Measurements from ENCODE around the gene ZBTB32.

Gene ZBTB32

DNA sequence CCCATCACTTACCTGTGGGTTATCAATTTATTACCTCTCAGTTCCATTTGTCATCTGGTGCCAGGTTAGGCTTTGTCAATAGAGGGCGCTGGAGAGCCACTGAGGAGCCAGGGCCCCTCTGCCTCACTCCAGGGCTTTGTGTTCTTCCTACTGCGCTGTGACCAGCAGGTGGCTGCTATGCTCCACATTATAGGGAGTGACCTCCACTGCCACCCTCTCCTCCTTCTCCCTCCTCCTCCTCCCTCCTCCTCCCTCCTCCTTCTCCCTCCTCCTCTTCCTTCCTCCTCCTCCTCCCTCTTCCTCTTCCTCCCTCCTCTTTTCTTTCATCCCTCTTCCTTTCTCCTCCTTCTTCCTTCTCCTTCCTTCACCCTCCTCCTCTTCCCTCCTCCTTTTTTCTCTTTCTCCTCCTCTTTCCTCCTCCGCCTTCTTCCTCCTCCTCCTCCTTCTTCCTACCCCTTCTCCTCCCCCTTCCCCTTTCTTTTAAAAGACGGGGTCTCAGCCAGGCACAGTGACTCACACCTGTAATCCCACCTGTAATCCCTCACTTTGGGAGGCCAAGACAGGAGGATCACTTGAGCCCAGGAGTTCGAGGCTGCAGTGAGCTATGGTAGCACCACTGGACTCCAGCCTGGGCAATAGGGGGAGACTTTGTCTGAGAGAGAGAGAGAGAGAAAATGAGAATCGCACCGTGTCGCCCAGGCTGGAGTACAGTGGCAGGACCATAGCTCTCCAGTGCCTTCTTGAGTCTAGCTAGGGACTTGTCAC, 10.3 kb upstream of the ZBTB32 start:
- H3K4me1 ChIP-seq (ENCODE audit: control extremely low read depth in 1 of 4, control insufficient read depth in 4 of 4, insufficient read depth in 4 of 4, low read length in 3 of 4): no peaks in the 10 kb centered on the region
- no peaks in the 10 kb centered on the region for H3K36me3 ChIP-seq (ENCODE audit: control insufficient read depth in 4 of 4, insufficient read depth in 4 of 4, low read length in 3 of 4)
- peak; percentile 87 to 92 (median 91) for DNase-seq
- H3K4me3 ChIP-seq (ENCODE audit: control insufficient read depth in 1 of 7, extremely low read depth in 1 of 7, insufficient read depth in 4 of 7, low read depth in 2 of 7, low read length in 6 of 7): no peak overlapping the region
- CTCF ChIA-PET: interaction anchor here (0.7 to 5.3 kb wide), 10 partner anchors 8 to 147 kb away, joined by 3 to 43 read pairs (median 5); partner anchors contain the start of genes LIN37 and ZBTB32
- no peaks in the 10 kb centered on the region for H3K9me3 ChIP-seq (ENCODE audit: control extremely low read depth in 1 of 5, control insufficient read depth in 4 of 5, insufficient read depth in 2 of 5, low read depth in 1 of 5, low read length in 4 of 5)
- H3K27me3 ChIP-seq (replicated peaks in 2 of 5; ENCODE audit: control insufficient read depth in 4 of 5, insufficient read depth in 5 of 5, low read length in 4 of 5): peaks cover 0 to 4% (median 0%) of the 10 kb centered on the region in 5 experiments
- 29% methylated on average over 3 of the region's 8 CpGs for WGBS (ENCODE audit: insufficient coverage)
- H3K27ac ChIP-seq (ENCODE audit: insufficient read depth in 1 of 2, low read depth in 1 of 2, low read length in 2 of 2, poor library complexity in 1 of 2, severe bottlenecking in 2 of 2): no peak overlapping the region
- POLR2A ChIA-PET: no interaction called here

DNA sequence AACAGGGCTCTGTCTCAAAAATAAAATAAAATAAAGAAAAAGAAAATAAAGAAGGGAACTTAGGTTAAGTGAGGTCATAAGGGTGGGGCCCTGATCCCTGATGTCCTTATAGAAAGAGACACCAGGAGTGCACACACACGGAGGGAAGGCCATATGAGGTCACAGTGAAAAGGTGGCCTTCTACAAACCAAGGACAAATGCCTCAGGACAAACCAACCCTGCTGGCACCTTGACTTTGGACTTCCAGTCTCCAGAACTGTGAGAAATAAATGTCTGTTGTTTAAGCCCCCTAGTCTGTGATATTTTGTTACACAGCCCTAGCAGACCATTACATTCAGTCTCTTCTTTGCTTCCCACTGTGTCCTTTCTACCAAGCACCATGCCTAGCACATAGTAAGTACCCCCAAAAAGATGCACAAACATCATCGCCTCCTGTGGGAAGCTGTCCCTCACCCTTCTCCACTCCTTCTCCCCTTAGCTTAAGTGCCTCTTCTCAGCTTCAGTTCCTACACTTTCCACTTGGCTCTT, 8.4 kb upstream of the ZBTB32 start:
- 90% methylated on average over 1 of the region's 2 CpGs for WGBS (ENCODE audit: insufficient coverage)
- ChIA-PET CTCF (interaction anchor here (1.8 to 5.3 kb wide), 2 partner anchors 16 to 124 kb away, joined by 10 to 43 read pairs; no protein-coding TSS in a partner anchor), POLR2A (interaction anchor here (0.6 kb wide), 1 partner anchor 235 kb away, joined by 3 read pairs; no protein-coding TSS in a partner anchor)
- H3K27ac ChIP-seq (ENCODE audit: insufficient read depth in 1 of 2, low read depth in 1 of 2, low read length in 2 of 2, poor library complexity in 1 of 2, severe bottlenecking in 2 of 2): no peak overlapping the region
- DNase-seq: no peak
- no peaks in the 10 kb centered on the region for H3K4me1 ChIP-seq (ENCODE audit: control extremely low read depth in 1 of 4, control insufficient read depth in 4 of 4, insufficient read depth in 4 of 4, low read length in 3 of 4)
- no peak overlapping the region for H3K4me3 ChIP-seq (ENCODE audit: control insufficient read depth in 1 of 7, extremely low read depth in 1 of 7, insufficient read depth in 4 of 7, low read depth in 2 of 7, low read length in 6 of 7)
- no peaks in the 10 kb centered on the region for H3K36me3 ChIP-seq (ENCODE audit: control insufficient read depth in 4 of 4, insufficient read depth in 4 of 4, low read length in 3 of 4)
- no peaks in the 10 kb centered on the region for H3K9me3 ChIP-seq (ENCODE audit: control extremely low read depth in 1 of 5, control insufficient read depth in 4 of 5, insufficient read depth in 2 of 5, low read depth in 1 of 5, low read length in 4 of 5)
- peaks cover 0 to 6% (median 0%) of the 10 kb centered on the region in 5 experiments for H3K27me3 ChIP-seq (replicated peaks in 2 of 5; ENCODE audit: control insufficient read depth in 4 of 5, insufficient read depth in 5 of 5, low read length in 4 of 5)

DNA sequence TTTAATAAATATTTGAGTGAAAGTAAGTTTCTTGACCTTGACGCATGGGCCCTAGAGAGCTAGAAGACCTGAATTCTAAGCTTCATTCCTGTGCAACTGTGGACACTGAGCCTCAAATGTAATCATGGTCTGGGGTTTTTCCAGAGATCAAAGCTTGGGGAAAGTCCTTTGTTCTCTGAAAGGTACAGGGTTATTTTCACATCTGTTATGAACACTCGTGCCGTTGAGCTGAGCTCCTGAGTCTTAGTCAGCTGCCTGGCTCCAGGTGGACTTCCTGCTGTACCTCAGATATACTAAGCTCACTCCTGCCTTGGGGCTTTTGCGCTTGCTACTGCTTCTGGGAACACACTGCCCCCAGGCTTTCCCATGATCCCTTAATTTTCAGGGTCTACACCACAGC, 7.5 kb upstream of the ZBTB32 start:
- Histone ChIP-seq H3K4me3 (ENCODE audit: control insufficient read depth in 1 of 7, extremely low read depth in 1 of 7, insufficient read depth in 4 of 7, low read depth in 2 of 7, low read length in 6 of 7) (no peak overlapping the region), H3K27me3 (replicated peaks in 2 of 5; ENCODE audit: control insufficient read depth in 4 of 5, insufficient read depth in 5 of 5, low read length in 4 of 5) (peaks cover 0 to 9% (median 0%) of the 10 kb centered on the region in 5 experiments), H3K4me1 (ENCODE audit: control extremely low read depth in 1 of 4, control insufficient read depth in 4 of 4, insufficient read depth in 4 of 4, low read length in 3 of 4) (peaks cover 0 to 1% (median 0%) of the 10 kb centered on the region in 4 experiments), H3K9me3 (ENCODE audit: control extremely low read depth in 1 of 5, control insufficient read depth in 4 of 5, insufficient read depth in 2 of 5, low read depth in 1 of 5, low read length in 4 of 5) (no peaks in the 10 kb centered on the region), H3K27ac (ENCODE audit: insufficient read depth in 1 of 2, low read depth in 1 of 2, low read length in 2 of 2, poor library complexity in 1 of 2, severe bottlenecking in 2 of 2) (no peak overlapping the region), H3K36me3 (ENCODE audit: control insufficient read depth in 4 of 4, insufficient read depth in 4 of 4, low read length in 3 of 4) (no peaks in the 10 kb centered on the region)
- WGBS (ENCODE audit: insufficient coverage): 94% methylated on average over 4 of the region's 4 CpGs
- no peak for DNase-seq
- ChIA-PET CTCF (interaction anchor here (0.9 to 5.3 kb wide), 3 partner anchors 10 to 113 kb away, joined by 3 to 43 read pairs (median 3); no protein-coding TSS in a partner anchor), POLR2A (interaction anchor here (0.6 kb wide), 1 partner anchor 234 kb away, joined by 3 read pairs; no protein-coding TSS in a partner anchor)

DNA sequence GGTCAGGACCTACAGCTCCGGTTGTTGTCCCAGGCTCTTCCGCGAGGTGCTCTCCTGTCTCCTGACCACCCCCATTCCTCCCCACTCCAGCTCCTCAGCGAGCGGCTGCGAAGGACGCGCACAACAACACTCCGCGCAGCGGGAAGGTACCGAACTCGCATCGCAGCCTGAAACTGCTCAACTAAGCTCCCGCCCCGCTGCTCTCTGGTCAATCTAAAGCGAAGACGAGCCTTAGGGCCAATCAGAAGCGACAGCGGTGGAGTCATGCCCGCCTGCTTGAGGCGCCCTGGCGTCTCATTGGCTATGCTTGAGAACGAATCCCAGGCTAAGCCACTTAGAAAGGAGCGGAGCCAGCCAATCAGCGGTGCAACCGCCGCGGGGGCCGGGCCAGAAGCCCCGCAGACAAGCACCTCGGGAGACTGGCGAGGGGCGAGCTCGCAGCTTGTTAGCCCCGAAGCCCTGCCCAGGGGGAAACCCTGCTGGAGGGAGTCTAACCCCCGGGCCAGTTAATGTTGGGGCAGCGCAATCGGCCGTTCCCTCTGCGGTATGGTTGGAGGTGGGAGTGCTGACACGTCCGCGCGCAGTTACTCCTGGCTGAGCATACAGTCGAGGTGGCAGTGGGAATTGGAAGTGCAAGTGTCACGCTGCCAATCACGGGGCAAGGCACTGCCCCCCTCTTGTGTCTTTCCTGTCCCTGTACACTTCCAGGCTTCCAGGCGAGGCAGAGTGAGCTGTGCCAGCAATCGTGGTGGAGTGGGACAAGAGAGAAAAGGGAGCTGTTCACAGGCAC, 1.9 kb upstream of the ZBTB32 start:
- Histone ChIP-seq H3K9me3 (ENCODE audit: control extremely low read depth in 1 of 5, control insufficient read depth in 4 of 5, insufficient read depth in 2 of 5, low read depth in 1 of 5, low read length in 4 of 5) (no peaks in the 10 kb centered on the region), H3K27ac (ENCODE audit: insufficient read depth in 1 of 2, low read depth in 1 of 2, low read length in 2 of 2, poor library complexity in 1 of 2, severe bottlenecking in 2 of 2) (no peak overlapping the region), H3K36me3 (ENCODE audit: control insufficient read depth in 4 of 4, insufficient read depth in 4 of 4, low read length in 3 of 4) (no peaks in the 10 kb centered on the region), H3K27me3 (replicated peaks in 2 of 5; ENCODE audit: control insufficient read depth in 4 of 5, insufficient read depth in 5 of 5, low read length in 4 of 5) (peaks cover 0 to 18% (median 5%) of the 10 kb centered on the region in 5 experiments), H3K4me3 (ENCODE audit: control insufficient read depth in 1 of 7, extremely low read depth in 1 of 7, insufficient read depth in 4 of 7, low read depth in 2 of 7, low read length in 6 of 7) (peak overlapping the region; percentile 15 to 83 (median 69)), H3K4me1 (ENCODE audit: control extremely low read depth in 1 of 4, control insufficient read depth in 4 of 4, insufficient read depth in 4 of 4, low read length in 3 of 4) (peaks cover 0 to 12% (median 10%) of the 10 kb centered on the region in 4 experiments)
- DNase-seq: peak; percentile 97 to 99 (median 98)
- ChIA-PET CTCF (interaction anchor here (0.6 to 2.6 kb wide), 9 partner anchors 8 to 638 kb away, joined by 3 to 10 read pairs (median 5); no protein-coding TSS in a partner anchor), POLR2A (interaction anchor here (0.5 kb wide), 1 partner anchor 118 kb away, joined by 3 read pairs; no protein-coding TSS in a partner anchor)
- WGBS (ENCODE audit: insufficient coverage): under 1% methylated on average over 31 of the region's 50 CpGs

DNA sequence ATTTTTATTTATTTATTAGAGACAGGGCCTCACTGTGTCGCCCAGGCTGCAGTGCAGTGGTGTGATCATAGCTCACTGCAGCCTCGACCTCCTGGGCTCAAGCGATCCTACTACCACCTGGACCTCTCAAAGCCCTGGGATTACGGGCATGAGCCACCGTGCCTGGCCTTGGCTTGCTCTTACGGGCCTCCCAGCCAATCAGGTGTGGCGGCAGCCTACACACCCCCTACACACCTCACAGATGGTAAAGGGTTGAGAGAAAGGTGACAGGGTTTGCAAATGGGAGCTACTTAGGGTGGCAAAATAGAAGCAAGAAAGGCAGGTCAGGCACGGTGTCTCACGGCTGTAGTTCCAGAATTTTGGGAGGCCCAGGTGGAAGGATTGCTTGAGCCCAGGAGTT, 1.0 kb upstream of the ZBTB32 start:
- no peak for DNase-seq
- ChIA-PET POLR2A (no interaction called here), CTCF (interaction anchor here (1.0 to 2.6 kb wide), 5 partner anchors 9 to 116 kb away, joined by 3 to 10 read pairs (median 6); no protein-coding TSS in a partner anchor)
- no peaks in the 10 kb centered on the region for H3K36me3 ChIP-seq (ENCODE audit: control insufficient read depth in 4 of 4, insufficient read depth in 4 of 4, low read length in 3 of 4)
- H3K4me3 ChIP-seq (ENCODE audit: control insufficient read depth in 1 of 7, extremely low read depth in 1 of 7, insufficient read depth in 4 of 7, low read depth in 2 of 7, low read length in 6 of 7): no peak overlapping the region
- peaks cover 0 to 12% (median 10%) of the 10 kb centered on the region in 4 experiments for H3K4me1 ChIP-seq (ENCODE audit: control extremely low read depth in 1 of 4, control insufficient read depth in 4 of 4, insufficient read depth in 4 of 4, low read length in 3 of 4)
- H3K27me3 ChIP-seq (replicated peaks in 2 of 5; ENCODE audit: control insufficient read depth in 4 of 5, insufficient read depth in 5 of 5, low read length in 4 of 5): peaks cover 0 to 18% (median 5%) of the 10 kb centered on the region in 5 experiments
- no peaks in the 10 kb centered on the region for H3K9me3 ChIP-seq (ENCODE audit: control extremely low read depth in 1 of 5, control insufficient read depth in 4 of 5, insufficient read depth in 2 of 5, low read depth in 1 of 5, low read length in 4 of 5)
- no peak overlapping the region for H3K27ac ChIP-seq (ENCODE audit: insufficient read depth in 1 of 2, low read depth in 1 of 2, low read length in 2 of 2, poor library complexity in 1 of 2, severe bottlenecking in 2 of 2)
- 48% methylated on average over 5 of the region's 9 CpGs for WGBS (ENCODE audit: insufficient coverage)

DNA sequence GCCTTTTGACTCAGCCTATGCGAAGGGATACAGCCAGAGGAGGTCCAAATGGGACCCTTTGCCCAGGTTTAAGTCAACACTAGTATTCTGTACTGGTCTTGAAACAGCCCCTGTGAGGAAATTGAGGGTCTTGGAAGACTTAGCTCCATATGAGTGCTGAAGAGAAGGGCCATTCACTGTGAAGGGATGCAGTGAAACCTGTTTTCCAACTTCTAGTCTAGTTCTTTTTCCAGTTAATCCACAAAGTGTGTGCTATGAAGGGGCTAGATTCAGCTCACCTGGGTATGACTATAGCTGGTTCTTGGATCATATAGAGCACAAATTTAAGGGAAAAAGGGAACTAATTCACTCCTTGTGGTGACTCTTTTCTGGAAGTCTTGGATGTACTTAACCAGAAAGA, 4.0 kb downstream of the ZBTB32 start:
- no peak for DNase-seq
- H3K27ac ChIP-seq (ENCODE audit: insufficient read depth in 1 of 2, low read depth in 1 of 2, low read length in 2 of 2, poor library complexity in 1 of 2, severe bottlenecking in 2 of 2): no peak overlapping the region
- ChIA-PET CTCF (interaction anchor here (1.2 kb wide), 1 partner anchor 16 kb away, joined by 3 read pairs; no protein-coding TSS in a partner anchor), POLR2A (interaction anchor here (0.5 kb wide), 1 partner anchor 16 kb away, joined by 3 read pairs; no protein-coding TSS in a partner anchor)
- H3K27me3 ChIP-seq (replicated peaks in 2 of 5; ENCODE audit: control insufficient read depth in 4 of 5, insufficient read depth in 5 of 5, low read length in 4 of 5): peaks cover 0 to 12% (median 3%) of the 10 kb centered on the region in 5 experiments
- no peaks in the 10 kb centered on the region for H3K4me1 ChIP-seq (ENCODE audit: control extremely low read depth in 1 of 4, control insufficient read depth in 4 of 4, insufficient read depth in 4 of 4, low read length in 3 of 4)
- WGBS (ENCODE audit: insufficient coverage): 100% methylated on average over 1 of the region's 1 CpG
- H3K36me3 ChIP-seq (ENCODE audit: control insufficient read depth in 4 of 4, insufficient read depth in 4 of 4, low read length in 3 of 4): no peaks in the 10 kb centered on the region
- no peak overlapping the region for H3K4me3 ChIP-seq (ENCODE audit: control insufficient read depth in 1 of 7, extremely low read depth in 1 of 7, insufficient read depth in 4 of 7, low read depth in 2 of 7, low read length in 6 of 7)
- H3K9me3 ChIP-seq (ENCODE audit: control extremely low read depth in 1 of 5, control insufficient read depth in 4 of 5, insufficient read depth in 2 of 5, low read depth in 1 of 5, low read length in 4 of 5): no peaks in the 10 kb centered on the region
